Colonic mucosa (tissue), 4 donors: ENCODE measurements around the gene VPS4A. TPM values are rescaled to one million over a fixed set of nuclear protein-coding genes. Genes with fewer than 3 reads are reported as not detected.
A peak's percentile ranks its signal among the peaks of the same experiment; 100 is the strongest.
"Not testable (repeated sequence)": the region's sequence is repeated elsewhere in the genome, so short reads cannot be mapped to it uniquely, and the experiment has no call there.

Experiments used
- DNase-seq: peaks from one replicate; pipeline ENCODE4 v3.0.0-alpha.2; 2020
- H3K27ac ChIP-seq: fragments of 200-600 bp; one replicate; pipeline ENCODE4 v1.8.0; 2021
- H3K27me3 ChIP-seq: fragments of 200-600 bp; one replicate; pipeline ENCODE4 v1.8.0; 2021
- H3K36me3 ChIP-seq: fragments of 200-600 bp; one replicate; pipeline ENCODE4 v1.8.0; 2021
- H3K4me1 ChIP-seq: fragments of 200-600 bp; one replicate; pipeline ENCODE4 v1.8.0; 2021; ENCODE audit warnings: mild to moderate bottlenecking
- H3K4me3 ChIP-seq: fragments of 200-600 bp; one replicate; pipeline ENCODE4 v1.8.0; 2021
- H3K9ac ChIP-seq, 2 donors: one replicate each; pipeline ENCODE4 v1.7.0; 2013; ENCODE audit warnings: control low read depth in 2 of 2, low read depth in 2 of 2, low read length in 2 of 2
- H3K9me3 ChIP-seq: fragments of 200-600 bp; one replicate; pipeline ENCODE4 v1.8.0; 2021
- intact Hi-C: fragments of 100-400 bp; cut with DNase I; formaldehyde crosslinking; loops from one replicate; pipeline ENCODE4 v1.14.1; 2022
- total RNA-seq, 2 donors: library from RNA; stranded (reverse); fragmentation: NEBNext Ultra II Directional in 1 of 2; extraction: Animal tissue kit (Norgen Biotek cat#: 25700) in 1 of 2; gene quantifications; one replicate each; pipeline ENCODE4 v1.2.1, GENCODE V29; 2021
- TF ChIP-seq, protein P1 (sequence below): fragments of 200-600 bp; IDR thresholded peaks from one replicate; pipeline ENCODE4 v1.8.0; 2022; ENCODE audit warnings: antibody characterized with exemption, mild to moderate bottlenecking
- donor health status: healthy.
- donor health status: DM: no; HTN: no; CAD: no.
- donor health status: DM: no; HTN: no; CAD: no.

The VPS4A gene
- total RNA-seq, 2 donors from 2014 or later = 32.0 to 33.6 TPM

DNA sequence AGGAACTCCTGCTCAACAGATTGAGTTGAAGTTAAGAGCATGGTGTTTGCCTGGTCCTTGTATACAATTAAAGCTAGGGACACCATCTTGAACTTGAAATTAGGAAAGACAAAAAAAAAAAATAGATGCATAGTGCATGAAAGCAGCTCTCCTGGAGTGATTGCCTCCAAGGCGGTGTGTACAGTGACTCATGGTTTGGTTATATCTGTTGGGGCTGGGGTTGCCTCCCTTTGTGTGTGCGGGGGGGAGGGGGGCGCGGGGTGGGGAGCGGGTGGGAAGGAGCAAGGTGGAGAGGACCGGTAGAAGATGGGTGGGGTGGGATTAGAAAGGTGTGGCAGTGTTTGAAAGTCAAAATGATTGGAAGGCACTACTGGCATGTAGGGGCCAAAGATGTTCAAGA lies 37.1 kb downstream of the VPS4A start:
- Histone ChIP-seq H3K4me3 (no peak overlapping the region), H3K27ac (no peak overlapping the region), H3K9me3 (no peaks in the 10 kb centered on the region), H3K36me3 (no peaks in the 10 kb centered on the region), H3K9ac (no peak overlapping the region), H3K4me1 (no peaks in the 10 kb centered on the region), H3K27me3 (no peaks in the 10 kb centered on the region)
- DNase-seq = no peak
- TF ChIP-seq, protein P1, sequence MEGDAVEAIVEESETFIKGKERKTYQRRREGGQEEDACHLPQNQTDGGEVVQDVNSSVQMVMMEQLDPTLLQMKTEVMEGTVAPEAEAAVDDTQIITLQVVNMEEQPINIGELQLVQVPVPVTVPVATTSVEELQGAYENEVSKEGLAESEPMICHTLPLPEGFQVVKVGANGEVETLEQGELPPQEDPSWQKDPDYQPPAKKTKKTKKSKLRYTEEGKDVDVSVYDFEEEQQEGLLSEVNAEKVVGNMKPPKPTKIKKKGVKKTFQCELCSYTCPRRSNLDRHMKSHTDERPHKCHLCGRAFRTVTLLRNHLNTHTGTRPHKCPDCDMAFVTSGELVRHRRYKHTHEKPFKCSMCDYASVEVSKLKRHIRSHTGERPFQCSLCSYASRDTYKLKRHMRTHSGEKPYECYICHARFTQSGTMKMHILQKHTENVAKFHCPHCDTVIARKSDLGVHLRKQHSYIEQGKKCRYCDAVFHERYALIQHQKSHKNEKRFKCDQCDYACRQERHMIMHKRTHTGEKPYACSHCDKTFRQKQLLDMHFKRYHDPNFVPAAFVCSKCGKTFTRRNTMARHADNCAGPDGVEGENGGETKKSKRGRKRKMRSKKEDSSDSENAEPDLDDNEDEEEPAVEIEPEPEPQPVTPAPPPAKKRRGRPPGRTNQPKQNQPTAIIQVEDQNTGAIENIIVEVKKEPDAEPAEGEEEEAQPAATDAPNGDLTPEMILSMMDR = no peak
- intact Hi-C loops = no loop called here

DNA sequence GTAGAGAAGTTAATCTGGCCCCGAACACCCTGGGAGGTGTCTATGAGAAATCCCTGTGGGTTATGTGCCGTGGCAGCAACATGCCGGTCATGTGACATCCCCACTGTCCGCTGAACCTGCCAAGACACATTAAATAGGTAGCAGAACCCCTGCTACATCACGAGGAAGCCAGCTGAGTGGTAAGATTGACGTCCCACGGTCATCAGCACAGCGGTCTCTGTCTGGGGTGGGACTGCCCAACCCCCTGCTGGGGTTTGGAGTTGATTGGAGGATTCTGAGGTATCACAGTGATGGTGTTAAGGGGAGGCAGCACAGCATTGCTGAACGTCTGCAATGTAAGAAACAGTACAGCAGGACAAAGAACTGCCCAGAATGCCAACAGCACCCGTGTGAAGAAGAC lies 38.4 kb downstream of the VPS4A start:
- no peaks in the 10 kb centered on the region for H3K36me3 ChIP-seq
- TF ChIP-seq, protein P1 = no peak
- no peak overlapping the region for H3K27ac ChIP-seq
- H3K9ac ChIP-seq = no peak overlapping the region
- DNase-seq = no peak
- intact Hi-C loops = no loop called here
- H3K4me3 ChIP-seq = no peak overlapping the region
- no peaks in the 10 kb centered on the region for H3K4me1 ChIP-seq
- H3K27me3 ChIP-seq = no peaks in the 10 kb centered on the region
- H3K9me3 ChIP-seq = no peaks in the 10 kb centered on the region

DNA sequence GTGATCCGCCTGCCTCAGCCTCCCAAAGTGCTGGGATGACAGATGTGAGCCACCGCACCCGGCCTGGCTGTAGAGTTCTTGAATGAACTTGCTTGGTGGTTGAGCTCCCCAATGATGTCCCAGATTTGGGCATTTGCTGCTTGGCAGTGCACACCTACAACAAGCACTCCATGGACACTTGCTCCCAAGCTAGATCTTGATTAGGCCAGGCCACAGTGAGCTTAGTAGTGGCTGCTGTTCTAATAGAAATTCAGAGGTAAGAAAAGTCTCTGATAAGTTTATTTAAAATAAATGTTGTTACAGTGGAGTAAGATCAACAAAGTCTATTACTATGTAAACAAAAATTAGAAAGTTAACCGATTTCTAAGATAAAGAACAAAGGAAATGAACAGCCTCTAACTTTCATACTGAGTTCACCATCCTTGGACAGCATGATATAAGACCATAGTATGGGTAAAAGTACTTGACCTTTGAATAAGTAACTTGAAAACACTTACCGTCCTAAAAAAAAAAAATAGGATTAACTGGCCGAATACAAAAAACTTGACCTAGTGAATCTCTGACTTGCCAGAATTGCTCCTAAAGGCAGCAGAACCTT lies 39.5 kb downstream of the VPS4A start:
- no peaks in the 10 kb centered on the region for H3K4me1 ChIP-seq
- H3K27me3 ChIP-seq = no peaks in the 10 kb centered on the region
- TF ChIP-seq, protein P1 = no peak
- peak overlapping the region in 1 of 2 donors; percentile 6 for H3K9ac ChIP-seq
- H3K9me3 ChIP-seq = no peaks in the 10 kb centered on the region
- intact Hi-C loops = no loop called here
- no peak overlapping the region for H3K27ac ChIP-seq
- DNase-seq = no peak
- H3K4me3 ChIP-seq = no peak overlapping the region
- H3K36me3 ChIP-seq = no peaks in the 10 kb centered on the region

DNA sequence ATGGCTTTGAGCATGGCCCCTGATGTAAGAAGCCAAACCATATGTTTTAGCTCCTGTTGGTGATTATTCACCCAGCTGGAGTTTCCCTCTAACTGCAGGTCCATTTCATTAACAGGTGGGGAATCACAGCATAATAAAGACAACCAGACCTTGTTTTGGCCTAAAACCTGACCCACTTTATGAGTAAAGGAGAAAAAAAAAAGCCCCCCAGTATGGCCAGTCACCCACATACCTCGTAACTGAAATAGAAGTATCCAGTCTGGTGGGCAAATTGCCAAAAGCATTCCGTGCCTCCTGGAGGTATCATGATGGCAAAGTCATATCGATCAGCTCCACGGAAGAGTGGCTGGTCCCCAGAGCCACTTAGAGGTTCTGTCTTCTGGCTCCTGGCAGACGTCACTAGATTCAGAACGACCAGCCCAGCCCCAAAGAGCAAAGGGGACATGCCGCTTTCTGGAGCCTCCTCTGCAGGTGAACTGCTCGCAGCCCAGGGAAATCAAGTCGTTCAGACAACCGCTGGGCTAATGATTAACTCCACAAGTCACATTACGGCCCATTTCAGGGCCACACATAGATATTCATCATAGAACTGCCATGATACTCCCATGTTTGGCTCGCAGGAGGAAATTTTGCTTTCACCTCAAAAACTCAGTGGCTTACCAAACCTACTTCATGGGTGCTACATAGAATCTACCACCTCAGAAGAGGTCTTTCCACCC lies 40.3 kb downstream of the VPS4A start, which contains the start of gene TMED6:
Gene TMED6, minus strand, starts transcription at position 478 of the 719 bp plus-strand sequence. Its CDS starts 33 bp downstream, at position 445.
- H3K36me3 ChIP-seq = no peaks in the 10 kb centered on the region

DNA sequence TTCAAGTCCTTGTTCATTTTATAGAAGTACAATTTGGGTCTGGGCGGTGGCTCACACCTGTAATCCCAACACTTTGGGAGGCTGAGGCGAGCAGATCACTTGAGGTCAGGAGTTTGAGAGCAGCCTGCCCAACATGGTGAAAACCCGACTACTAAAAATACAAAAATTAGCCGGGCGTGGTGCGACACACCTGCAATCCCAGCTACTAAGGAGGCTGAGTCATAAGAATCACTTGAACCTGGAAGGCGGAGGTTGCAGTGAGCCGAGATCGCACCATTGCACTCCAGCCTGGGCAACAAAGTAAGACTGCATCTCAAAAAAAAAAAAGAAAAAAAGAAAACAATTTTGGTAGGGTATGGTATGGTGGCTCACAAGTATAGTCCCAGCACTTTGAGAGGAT lies 48.9 kb downstream of the VPS4A start:
- intact Hi-C loops, H3K9me3 ChIP-seq, H3K36me3 ChIP-seq, DNase-seq, H3K27ac ChIP-seq, H3K4me3 ChIP-seq, H3K9ac ChIP-seq, H3K4me1 ChIP-seq, H3K27me3 ChIP-seq: not testable (repeated sequence)

More for the DNA sequence above, 40.3 kb downstream of the VPS4A start, which contains the start of gene TMED6:
- peak within 1 kb of the TSS; percentile 19 for H3K4me3 ChIP-seq
- TF ChIP-seq, protein P1 = no peak
- intact Hi-C loops = no loop called here
- peak within 1 kb of the TSS in 1 of 2 donors; percentile 64 for H3K9ac ChIP-seq
- H3K27me3 ChIP-seq = no peaks in the 10 kb centered on the region
- H3K27ac ChIP-seq = peak within 1 kb of the TSS; percentile 57
- H3K9me3 ChIP-seq = no peaks in the 10 kb centered on the region
- H3K4me1 ChIP-seq = no peaks in the 10 kb centered on the region
- DNase-seq = peak; percentile 87

DNA sequence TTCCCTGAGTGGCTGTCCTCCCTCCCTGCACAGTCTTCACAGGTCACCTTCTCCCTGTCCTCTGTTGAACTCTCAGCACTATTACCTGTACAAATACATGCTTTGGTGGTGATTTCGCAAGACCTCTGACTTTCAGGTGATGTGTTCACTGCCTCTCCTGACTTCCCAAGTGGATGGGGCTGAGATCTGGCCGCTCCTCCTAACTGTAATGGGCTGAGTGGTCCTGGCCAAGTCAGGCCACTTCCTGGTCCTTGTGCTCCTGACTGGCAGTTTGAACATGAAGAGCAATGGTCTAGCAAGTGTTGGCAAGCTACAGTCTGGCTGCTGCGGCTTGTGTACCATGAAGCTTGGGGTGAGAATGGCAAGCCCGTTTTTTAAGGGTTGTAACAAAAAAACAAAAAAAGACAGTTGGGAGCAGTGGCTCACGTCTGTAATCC lies 52.1 kb downstream of the VPS4A start:
- Histone ChIP-seq H3K27ac (no peak overlapping the region), H3K4me1 (no peaks in the 10 kb centered on the region), H3K4me3 (no peak overlapping the region), H3K36me3 (peaks cover 12% of the 10 kb centered on the region), H3K9ac (no peak overlapping the region), H3K27me3 (no peaks in the 10 kb centered on the region), H3K9me3 (no peaks in the 10 kb centered on the region)
- TF ChIP-seq, protein P1 = no peak
- intact Hi-C loops = no loop called here
- no peak for DNase-seq
